T-helper 9 cell (primary cell): Measurements from ENCODE around the gene RIPOR2.

Experiments
- DNase-seq: peaks from one replicate; pipeline ENCODE4 v3.0.0-alpha.2; 2020

RIPOR2 gene

GRCh38 chr6:24874776-24875533, 60.8 kb downstream of the RIPOR2 start:
- DNase-seq = no peak

GRCh38 chr6:24874128-24874527, 61.6 kb downstream of the RIPOR2 start:
- DNase-seq = no peak

DNA sequence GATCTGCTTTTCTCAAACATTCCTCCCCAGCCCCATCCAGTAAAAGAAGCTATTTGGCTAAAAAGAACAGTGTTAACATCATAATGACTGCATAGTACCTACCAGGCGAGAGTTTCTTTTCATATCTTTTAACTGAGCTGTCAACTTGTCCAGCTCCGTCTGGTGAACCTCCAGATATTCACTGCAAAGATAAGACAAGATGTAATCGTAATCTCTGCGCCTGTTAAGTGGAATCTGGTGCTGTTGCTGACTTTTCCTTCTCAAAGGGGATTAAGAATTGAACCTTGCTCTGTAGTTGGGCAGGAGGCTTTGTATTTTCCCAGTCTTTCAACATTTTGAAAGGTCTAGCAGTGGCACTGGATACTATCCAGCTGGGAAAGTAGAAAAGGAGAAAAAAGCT, 63.0 kb downstream of the RIPOR2 start:
- DNase-seq = no peak

- DNase-seq = no peak
Measured at GRCh38 chr6:24868765-24869164, 67.0 kb downstream of the RIPOR2 start.

GRCh38 chr6:24867104-24867703, 68.6 kb downstream of the RIPOR2 start:
- no peak for DNase-seq

GRCh38 chr6:24865161-24865560, 70.6 kb downstream of the RIPOR2 start:
- no peak for DNase-seq

GRCh38 chr6:24864343-24864742, 71.4 kb downstream of the RIPOR2 start:
- DNase-seq = no peak

DNA sequence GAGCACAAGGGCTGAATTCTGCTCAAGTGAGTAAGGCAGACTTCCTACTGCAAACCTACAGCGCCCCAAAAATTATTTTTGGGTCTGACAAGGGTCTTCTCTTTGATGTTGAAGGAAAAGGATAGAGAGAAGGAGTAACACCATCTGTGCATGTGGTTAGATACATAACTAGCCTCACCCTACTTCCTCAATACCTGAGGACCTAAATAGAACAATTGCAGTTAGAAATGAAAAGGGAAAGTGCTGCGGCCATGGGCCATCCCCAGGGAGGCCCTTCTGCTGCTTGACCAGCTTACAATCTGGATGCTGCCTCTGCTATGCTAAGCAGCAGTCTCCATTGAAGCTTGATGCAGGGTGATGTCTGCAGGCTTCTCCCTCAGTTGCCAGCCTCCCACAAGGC, 73.8 kb downstream of the RIPOR2 start:
- DNase-seq = no peak

GRCh38 chr6:24859608-24860200, 76.1 kb downstream of the RIPOR2 start:
- DNase-seq = no peak

DNA sequence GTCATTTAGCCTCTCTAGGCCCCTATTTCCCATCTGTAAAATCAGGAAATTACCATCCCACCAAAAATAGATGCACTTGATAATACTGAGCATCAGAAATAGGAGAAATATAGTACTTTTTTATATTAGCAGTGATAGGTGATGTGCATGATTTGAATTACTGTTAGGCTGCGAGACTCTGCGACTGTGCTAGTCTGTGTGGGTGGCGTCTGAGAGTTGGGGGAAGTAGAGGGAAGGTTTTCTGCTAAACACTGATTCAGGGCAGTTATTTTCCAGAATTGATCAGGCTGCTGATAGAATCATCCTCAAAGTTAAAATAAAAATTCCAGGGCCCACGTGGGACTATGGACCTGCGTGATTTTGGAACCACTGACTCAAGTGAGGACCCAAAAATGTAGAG, 76.6 kb downstream of the RIPOR2 start:
- DNase-seq = no peak

GRCh38 chr6:24858177-24858653, 77.5 kb downstream of the RIPOR2 start:
- no peak for DNase-seq

GRCh38 chr6:24856901-24857670, 78.7 kb downstream of the RIPOR2 start:
- no peak for DNase-seq

- DNase-seq = no peak
Measured at GRCh38 chr6:24856246-24856599, 79.5 kb downstream of the RIPOR2 start.

GRCh38 chr6:24855395-24856245, 80.1 kb downstream of the RIPOR2 start:
- DNase-seq = peak; percentile 47

- no peak for DNase-seq
Measured at GRCh38 chr6:24854077-24854666, 81.6 kb downstream of the RIPOR2 start.

DNA sequence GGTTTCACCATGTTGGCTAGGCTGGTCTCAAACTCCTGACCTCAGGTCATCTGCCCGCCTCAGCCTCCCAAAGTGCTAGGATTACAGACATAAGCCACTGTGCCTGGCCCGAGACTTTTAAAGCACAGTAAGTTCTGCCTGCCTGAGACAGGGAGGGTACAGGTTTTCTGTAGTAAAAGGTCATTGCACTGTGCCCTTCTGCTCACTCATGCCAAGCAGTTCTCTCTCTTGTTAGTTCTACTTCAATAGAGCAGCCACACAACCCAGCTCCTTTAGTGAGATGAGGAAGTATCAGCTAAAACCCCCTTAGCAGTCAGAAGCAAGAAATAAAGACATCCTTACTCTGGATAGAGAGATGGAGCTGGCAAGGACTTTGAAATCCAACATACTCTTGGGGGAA, 84.7 kb downstream of the RIPOR2 start:
- DNase-seq = no peak

DNA sequence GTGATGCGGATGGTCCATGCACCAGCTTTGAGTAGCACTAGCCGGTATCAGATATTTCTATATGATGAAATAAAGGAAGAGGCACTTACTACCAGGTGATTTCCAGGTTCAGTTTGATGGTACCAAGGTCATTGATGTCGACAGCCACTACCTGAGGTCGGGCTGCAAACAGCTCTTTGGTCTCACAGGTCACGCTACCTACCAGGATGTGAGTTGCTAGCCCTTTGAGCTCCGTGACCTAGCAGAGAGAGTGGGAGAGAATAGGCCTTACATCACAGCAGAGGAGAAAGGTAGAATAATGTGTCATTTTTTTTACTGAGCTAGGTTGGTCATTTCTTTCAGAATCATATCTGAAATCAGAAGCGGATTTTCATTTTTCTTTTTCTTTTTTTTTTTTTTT, 86.0 kb downstream of the RIPOR2 start:
- no peak for DNase-seq

DNA sequence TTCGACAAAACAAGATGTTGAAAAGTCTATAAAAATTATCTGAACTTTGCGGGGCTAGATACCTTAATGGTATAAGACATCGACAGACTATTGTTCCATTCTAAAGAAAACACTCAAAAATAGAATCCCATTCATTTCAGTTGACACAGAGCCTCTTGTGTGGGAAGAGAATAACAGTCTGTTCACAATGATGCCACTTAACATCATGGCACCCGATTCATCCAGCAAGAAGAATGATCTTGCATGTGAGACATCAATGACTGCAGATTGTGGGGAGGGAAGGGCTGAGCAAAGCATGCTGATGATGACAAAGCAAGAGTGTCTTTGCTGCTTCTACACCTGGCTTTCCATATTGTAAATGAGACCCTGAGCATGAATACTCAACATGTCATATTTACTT, 87.3 kb downstream of the RIPOR2 start:
- DNase-seq = no peak

- no peak for DNase-seq
Measured at GRCh38 chr6:24847402-24847801, 88.4 kb downstream of the RIPOR2 start.

DNA sequence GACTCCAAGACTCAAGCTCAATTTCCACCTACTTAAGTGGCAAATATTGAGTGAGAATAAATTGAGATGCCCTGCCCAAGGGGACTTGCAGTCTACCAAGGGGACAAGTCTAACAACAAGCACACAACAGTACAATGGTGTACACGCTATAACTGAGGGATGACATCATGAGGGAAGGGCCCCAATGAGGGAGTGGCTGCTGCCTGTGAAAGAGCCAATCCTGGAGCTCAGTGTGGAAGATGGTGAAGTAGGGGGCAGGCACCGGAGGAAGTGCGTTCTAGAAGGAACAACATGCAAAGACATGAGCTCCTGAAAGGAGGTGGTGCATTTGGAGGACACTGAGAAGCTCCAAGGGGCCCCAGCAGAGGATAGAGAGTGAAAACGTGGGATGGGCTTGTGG, 90.2 kb downstream of the RIPOR2 start:
- DNase-seq = no peak

GRCh38 chr6:24844903-24845302, 90.9 kb downstream of the RIPOR2 start:
- DNase-seq = no peak

- no peak for DNase-seq
Measured at GRCh38 chr6:24844061-24844460, 91.7 kb downstream of the RIPOR2 start.
